PC-3 (cell line): ENCODE measurements around the gene GALNT2.

Experiments used
- CTCF ChIP-seq: fragments of 300-600 bp; sonication (generic); conservative IDR thresholded peaks from 2 replicates; pipeline ENCODE4 v1.5.1; 2017; ENCODE audit warnings: antibody characterized with exemption, low read depth, mild to moderate bottlenecking, low read length
- EZH2phosphoT487 ChIP-seq: fragments of 300-600 bp; sonication (generic); IDR thresholded peaks from 2 replicates; pipeline ENCODE4 v1.6.1; 2018; ENCODE audit warnings: mild to moderate bottlenecking, antibody characterized with exemption, low read length, borderline replicate concordance

GRCh38 chr1:230266456-230266855 is 199.4 kb downstream of the GALNT2 start:
- TF ChIP-seq CTCF (no peak), EZH2phosphoT487 (no peak)
